Natural killer cell (primary cell): ENCODE measurements around the gene PALM. TPM values are rescaled to one million over a fixed set of nuclear protein-coding genes. Genes with fewer than 3 reads are reported as not detected.

ENCODE experiments used
- ATAC-seq, 3 donors: fragments of 150-1000 bp in 2 of 3; fragments of 200-7000 bp in 1 of 3; cut with Tn5 transposase; 1 replicate in 1 of 3; 2 replicates in 2 of 3; pipeline ENCODE4 v1.10.0; 2021; ENCODE audit warnings: mild to moderate bottlenecking in 2 of 3, moderate library complexity in 2 of 3
- DNase-seq, 2 donors: peaks; one replicate each; pipeline versions ENCODE4 v3.0.0 to v3.0.0-alpha.2; 2013 to 2021; ENCODE audit warnings: mixed read lengths in 1 of 2
- H3K27ac ChIP-seq: one replicate; pipeline ENCODE4 v1.5.1; 2013; ENCODE audit warnings: mild to moderate bottlenecking, low read length
- H3K27me3 ChIP-seq: one replicate; pipeline ENCODE4 v1.6.1; 2013; ENCODE audit warnings: low read length; ENCODE audit not compliant: control insufficient read depth, insufficient read depth
- H3K36me3 ChIP-seq: one replicate; pipeline ENCODE4 v1.6.1; 2013; ENCODE audit warnings: low read length; ENCODE audit not compliant: control insufficient read depth, insufficient read depth
- H3K4me1 ChIP-seq: one replicate; pipeline ENCODE4 v1.6.1; 2013; ENCODE audit warnings: low read length; ENCODE audit not compliant: control insufficient read depth, insufficient read depth
- H3K4me3 ChIP-seq: one replicate; pipeline ENCODE4 v1.5.1; 2013; ENCODE audit warnings: low read length
- H3K9me3 ChIP-seq: one replicate; pipeline ENCODE4 v1.6.1; 2013; ENCODE audit warnings: low read length; ENCODE audit not compliant: control insufficient read depth, insufficient read depth
- H3K27ac Mint-ChIP-seq, 2 donors: one replicate each; pipeline ENCODE4 v1.8.0; 2022; ENCODE audit warnings: mild to moderate bottlenecking in 2 of 2, mixed read lengths in 2 of 2, moderate library complexity in 1 of 2
- H3K27me3 Mint-ChIP-seq, 2 donors: one replicate each; pipeline ENCODE4 v1.8.0; 2022; ENCODE audit warnings: low read depth in 2 of 2, mixed read lengths in 2 of 2
- H3K36me3 Mint-ChIP-seq: one replicate; pipeline ENCODE4 v1.8.0; 2022; ENCODE audit warnings: mixed read lengths
- H3K4me1 Mint-ChIP-seq, 2 donors: one replicate each; pipeline ENCODE4 v1.8.0; 2022; ENCODE audit warnings: mixed read lengths in 2 of 2
- H3K4me3 Mint-ChIP-seq: one replicate; pipeline ENCODE4 v1.8.0; 2022; ENCODE audit warnings: mild to moderate bottlenecking, moderate library complexity, mixed read lengths
- H3K9me3 Mint-ChIP-seq, 2 donors: one replicate each; pipeline ENCODE4 v1.8.0; 2022; ENCODE audit warnings: mixed read lengths in 2 of 2
- CTCF ChIP-seq: fragments of 200-600 bp; IDR thresholded peaks from one replicate; pipeline ENCODE4 v1.8.0; 2022; ENCODE audit warnings: antibody characterized with exemption
- WGBS: methylation state at CpG from one replicate; pipeline ENCODE4 v1.1.7; 2013; ENCODE audit warnings: missing lambda C conversion rate; ENCODE audit not compliant: insufficient coverage; 5-methylcytosine and 5-hydroxymethylcytosine counted together
- intact Hi-C: fragments of 100-400 bp; cut with micrococcal nuclease; formaldehyde crosslinking; loops from one replicate; pipeline ENCODE4 v1.14.2; 2022
- total RNA-seq, 4 donors: library from RNA; stranded (reverse); fragments of 120-200 nt in 1 of 4; gene quantifications; one replicate each; pipeline versions ENCODE4 v1.2.3 to v1.2.4, GENCODE V29; 2013 to 2022

PALM gene
- total RNA-seq, 3 donors from 2014 or later (not counting 1 experiment from before 2014, with no cell fraction given), result 0.59 to 1.0 TPM; not detected in 1

- Mint-ChIP-seq H3K27me3 (no peaks in the 10 kb centered on the region), H3K9me3 (no peaks in the 10 kb centered on the region), H3K36me3 (no peaks in the 10 kb centered on the region), H3K4me1 (no peaks in the 10 kb centered on the region), H3K4me3 (no peak overlapping the region), H3K27ac (no peak overlapping the region)
- no peak overlapping the region for H3K4me3 ChIP-seq
- ATAC-seq (no peak), DNase-seq (no peak)
- TF ChIP-seq CTCF, result no peak
- peaks cover 9% of the 10 kb centered on the region for H3K9me3 ChIP-seq
- intact Hi-C loops, result no loop called here
- no peaks in the 10 kb centered on the region for H3K4me1 ChIP-seq
- no peaks in the 10 kb centered on the region for H3K36me3 ChIP-seq
- H3K27me3 ChIP-seq, result no peaks in the 10 kb centered on the region
- H3K27ac ChIP-seq, result no peak overlapping the region
- WGBS, result 97% methylated on average over 28 of the region's 28 CpGs
These were observed 38.9 kb downstream of the PALM start for GRCh38 chr19:747432-748273.

- DNase-seq, result no peak
- 95% methylated on average over 14 of the region's 14 CpGs for WGBS
- H3K4me1 ChIP-seq, result no peaks in the 10 kb centered on the region
- H3K27ac Mint-ChIP-seq, result no peak overlapping the region
- no peaks in the 10 kb centered on the region for H3K27me3 Mint-ChIP-seq
- no peak overlapping the region for H3K4me3 Mint-ChIP-seq
- H3K4me3 ChIP-seq, result no peak overlapping the region
- no peak for ATAC-seq
- TF ChIP-seq CTCF, result no peak
- no peaks in the 10 kb centered on the region for H3K27me3 ChIP-seq
- H3K4me1 Mint-ChIP-seq, result no peaks in the 10 kb centered on the region
- no peaks in the 10 kb centered on the region for H3K9me3 Mint-ChIP-seq
- H3K27ac ChIP-seq, result no peak overlapping the region
- no peaks in the 10 kb centered on the region for H3K36me3 ChIP-seq
- no peaks in the 10 kb centered on the region for H3K36me3 Mint-ChIP-seq
- intact Hi-C loops, result no loop called here
- peaks cover 9% of the 10 kb centered on the region for H3K9me3 ChIP-seq
These were observed 39.5 kb downstream of the PALM start for GRCh38 chr19:748274-748598.

GRCh38 chr19:749811-750210, 41.1 kb downstream of the PALM start:
- Mint-ChIP-seq H3K36me3 (no peaks in the 10 kb centered on the region), H3K9me3 (no peaks in the 10 kb centered on the region), H3K4me1 (no peaks in the 10 kb centered on the region), H3K27me3 (no peaks in the 10 kb centered on the region), H3K4me3 (no peak overlapping the region), H3K27ac (no peak overlapping the region)
- ATAC-seq (no peak), DNase-seq (no peak)
- intact Hi-C loops, result no loop called here
- H3K9me3 ChIP-seq, result peaks cover 9% of the 10 kb centered on the region
- no peaks in the 10 kb centered on the region for H3K27me3 ChIP-seq
- H3K4me3 ChIP-seq, result no peak overlapping the region
- H3K4me1 ChIP-seq, result no peaks in the 10 kb centered on the region
- 88% methylated on average over 13 of the region's 14 CpGs for WGBS
- no peak overlapping the region for H3K27ac ChIP-seq
- no peak for TF ChIP-seq CTCF
- H3K36me3 ChIP-seq, result no peaks in the 10 kb centered on the region
